H1 (cell line): Measurements from ENCODE around the gene CRYBG1. TPM values are rescaled to one million over a fixed set of nuclear protein-coding genes. Genes with fewer than 3 reads are reported as not detected.

ENCODE experiments used
- CTCF ChIA-PET: fragments of 300-600 bp; sonication (Branson Sonifier 250); formaldehyde crosslinking; loops from one replicate; lab custom pipeline; 2021; ENCODE audit not compliant: partially characterized antibody; lab: Charles Lee
- POLR2A ChIA-PET: fragments of 300-600 bp; sonication (Branson Sonifier 250); formaldehyde crosslinking; loops from one replicate; lab custom pipeline; 2021; ENCODE audit warnings: inconsistent platforms; ENCODE audit not compliant: partially characterized antibody; lab: Charles Lee
- DNase-seq, 2 experiments: peaks; one replicate each; pipeline versions ENCODE4 v3.0.0 to v3.0.0-alpha.2; 2010 to 2022; ENCODE audit warnings: low spot score in 2 of 2, low read depth in 1 of 2, mixed read lengths in 1 of 2
- FAIRE-seq: peaks from 2 replicates; lab custom pipeline; 2011; peaks lifted over from hg19 to GRCh38; lab: Jason Lieb, UNC
- H2AFZ ChIP-seq: 2 replicates; pipeline ENCODE4 v1.8.1; 2012; ENCODE audit warnings: low read length, inconsistent platforms
- H2AK5ac ChIP-seq: 2 replicates; pipeline ENCODE4 v1.6.1; 2013; ENCODE audit warnings: low read depth, low read length
- H2BK120ac ChIP-seq: replicated peaks from 2 replicates; pipeline ENCODE3; 2013; ENCODE audit warnings: low read depth, low read length, inconsistent platforms
- H2BK12ac ChIP-seq: 2 replicates; pipeline ENCODE4 v1.6.1; 2013; ENCODE audit warnings: low read depth, low read length
- H2BK15ac ChIP-seq: 2 replicates; pipeline ENCODE4 v1.6.1; 2013; ENCODE audit warnings: low read length
- H2BK20ac ChIP-seq: 2 replicates; pipeline ENCODE4 v1.6.1; 2013; ENCODE audit warnings: low read length
- H2BK5ac ChIP-seq: 2 replicates; pipeline ENCODE4 v1.6.1; 2013; ENCODE audit warnings: low read depth, low read length
- H3K14ac ChIP-seq: 2 replicates; pipeline ENCODE4 v1.6.1; 2013; ENCODE audit warnings: inconsistent platforms; ENCODE audit not compliant: insufficient read length
- H3K18ac ChIP-seq: 2 replicates; pipeline ENCODE4 v1.6.1; 2013; ENCODE audit warnings: low read length; ENCODE audit errors: extremely low read depth
- H3K23ac ChIP-seq: 2 replicates; pipeline ENCODE4 v1.6.1; 2013; ENCODE audit warnings: inconsistent platforms; ENCODE audit not compliant: insufficient read length
- H3K23me2 ChIP-seq: 2 replicates; pipeline ENCODE4 v1.6.1; 2013; ENCODE audit warnings: low read depth, low read length
- H3K27ac ChIP-seq: 2 replicates; pipeline ENCODE4 v1.6.1; 2011; ENCODE audit warnings: low read depth, low read length, inconsistent platforms
- H3K27me3 ChIP-seq, 4 experiments: replicated peaks in 1 of 4; 1 replicate in 1 of 4; 2 replicates in 3 of 4; pipeline versions ENCODE4 v1.6.1 to v1.8.1; 2011 to 2013; ENCODE audit warnings: low read length in 3 of 4, mild to moderate bottlenecking in 3 of 4, inconsistent platforms in 2 of 4, mixed read lengths in 2 of 4, moderate library complexity in 1 of 4; ENCODE audit not compliant: control insufficient read depth in 3 of 4, insufficient read depth in 3 of 4; ENCODE audit errors: extremely low read depth in 1 of 4
- H3K36me3 ChIP-seq, 4 experiments: 2 replicates each; pipeline versions ENCODE4 v1.6.1 to v1.8.1; 2011 to 2013; ENCODE audit warnings: mild to moderate bottlenecking in 4 of 4, low read length in 3 of 4, moderate library complexity in 2 of 4, control low read depth in 1 of 4, inconsistent platforms in 1 of 4; ENCODE audit not compliant: insufficient read depth in 4 of 4, control insufficient read depth in 2 of 4
- H3K4ac ChIP-seq: replicated peaks from 2 replicates; pipeline ENCODE3; 2013; ENCODE audit warnings: low read length, low read depth, mixed read lengths, inconsistent platforms; ENCODE audit not compliant: insufficient read length
- H3K4me1 ChIP-seq, 4 experiments: replicated peaks in 1 of 4; 1 replicate in 1 of 4; 2 replicates in 3 of 4; pipeline versions ENCODE4 v1.6.1 to v1.8.1; 2011 to 2013; ENCODE audit warnings: low read length in 3 of 4, inconsistent platforms in 2 of 4, mixed read lengths in 1 of 4; ENCODE audit not compliant: insufficient read depth in 4 of 4, control insufficient read depth in 3 of 4
- H3K4me2 ChIP-seq, 2 experiments: 2 replicates each; pipeline versions ENCODE4 v1.6.1 to v1.8.1; 2011 to 2013; ENCODE audit warnings: low read depth in 2 of 2, low read length in 2 of 2, control low read depth in 1 of 2, inconsistent platforms in 1 of 2, mild to moderate bottlenecking in 1 of 2; ENCODE audit not compliant: insufficient read depth in 1 of 2
- H3K4me3 ChIP-seq, 4 experiments: fragments of 200-600, 300-600 bp in 1 of 4; sonication (generic), shearing (Covaris generic), sonication (Bioruptor Twin) in 1 of 4; 2 replicates each; pipeline versions ENCODE4 v1.5.1 to v1.8.1; 2011 to 2016; ENCODE audit warnings: low read length in 4 of 4, low read depth in 3 of 4, control low read depth in 2 of 4, inconsistent platforms in 2 of 4, mild to moderate bottlenecking in 2 of 4, mixed read lengths in 1 of 4, moderate library complexity in 1 of 4; ENCODE audit not compliant: insufficient read depth in 2 of 4; ENCODE audit errors: extremely low read depth in 1 of 4
- H3K56ac ChIP-seq: replicated peaks from 2 replicates; pipeline ENCODE3; 2013; ENCODE audit warnings: low read depth, mild to moderate bottlenecking, mixed read lengths, low read length, inconsistent platforms; ENCODE audit not compliant: insufficient read length
- H3K79me1 ChIP-seq: 2 replicates; pipeline ENCODE4 v1.6.1; 2013; ENCODE audit warnings: low read depth, low read length, control low read depth
- H3K79me2 ChIP-seq, 2 experiments: 2 replicates each; pipeline versions ENCODE4 v1.6.1 to v1.8.1; 2012 to 2013; ENCODE audit warnings: low read length in 2 of 2, mild to moderate bottlenecking in 2 of 2, inconsistent platforms in 1 of 2; ENCODE audit not compliant: insufficient read depth in 2 of 2, control insufficient read depth in 1 of 2
- H3K9ac ChIP-seq, 4 experiments: replicated peaks in 1 of 4; 1 replicate in 1 of 4; 2 replicates in 3 of 4; pipeline versions ENCODE4 v1.6.1 to v1.8.1; 2011 to 2013; ENCODE audit warnings: low read depth in 3 of 4, low read length in 3 of 4, control low read depth in 2 of 4, mild to moderate bottlenecking in 2 of 4, moderate library complexity in 2 of 4, inconsistent platforms in 1 of 4; ENCODE audit errors: extremely low read depth in 1 of 4
- H3K9me3 ChIP-seq, 2 experiments: 2 replicates each; pipeline versions ENCODE4 v1.6.1 to v1.8.1; 2012 to 2013; ENCODE audit warnings: mild to moderate bottlenecking in 2 of 2, moderate library complexity in 2 of 2, control low read depth in 1 of 2, inconsistent platforms in 1 of 2, low read depth in 1 of 2, low read length in 1 of 2, mixed read lengths in 1 of 2; ENCODE audit not compliant: insufficient read depth in 2 of 2
- H4K20me1 ChIP-seq, 2 experiments: replicated peaks in 1 of 2; 2 replicates each; pipeline versions ENCODE3 to v1.8.1; 2011 to 2013; ENCODE audit warnings: inconsistent platforms in 2 of 2, low read length in 2 of 2, mild to moderate bottlenecking in 1 of 2; ENCODE audit not compliant: insufficient read depth in 2 of 2, control insufficient read depth in 1 of 2
- H4K5ac ChIP-seq: 2 replicates; pipeline ENCODE4 v1.6.1; 2013; ENCODE audit warnings: low read length, low read depth, mixed read lengths, inconsistent platforms; ENCODE audit not compliant: insufficient read length
- H4K8ac ChIP-seq: 2 replicates; pipeline ENCODE4 v1.8.0; 2013; ENCODE audit warnings: mild to moderate bottlenecking, moderate library complexity, low read length, inconsistent platforms; ENCODE audit not compliant: insufficient read depth; ENCODE audit errors: extremely low read depth
- H4K91ac ChIP-seq: replicated peaks from 2 replicates; pipeline ENCODE3; 2013; ENCODE audit warnings: low read length, mixed read lengths, inconsistent platforms; ENCODE audit not compliant: insufficient read length
- CBX8 ChIP-seq: fragments of 300-800, 300-1000 bp; sonication (generic); IDR thresholded peaks from 2 replicates; pipeline ENCODE4 v1.7.1; 2016; ENCODE audit warnings: low read depth, low read length, borderline replicate concordance
- CHD1 ChIP-seq: IDR thresholded peaks from 2 replicates; pipeline ENCODE4 v1.6.1; 2012; ENCODE audit warnings: low read depth, low read length, improper control_type of control experiment
- CHD2 ChIP-seq: IDR thresholded peaks from 2 replicates; pipeline ENCODE4 v1.6.1; 2012; ENCODE audit warnings: low read length, improper control_type of control experiment
- CREB1 ChIP-seq: IDR thresholded peaks from 2 replicates; pipeline ENCODE4 v1.6.1; 2012; ENCODE audit warnings: inconsistent platforms
- JUND ChIP-seq: IDR thresholded peaks from 2 replicates; pipeline ENCODE4 v1.6.1; 2011; ENCODE audit warnings: mild to moderate bottlenecking, improper control_type of control experiment, low read length
- KDM1A ChIP-seq: fragments of 200-600, 300-600 bp; sonication (generic); IDR thresholded peaks from 2 replicates; pipeline ENCODE4 v1.7.1; 2016; ENCODE audit warnings: mild to moderate bottlenecking, low read length, borderline replicate concordance
- KDM4A ChIP-seq: IDR thresholded peaks from one replicate; pipeline ENCODE4 v1.7.1; 2012; ENCODE audit warnings: low read depth, mild to moderate bottlenecking, moderate library complexity, low read length, inconsistent platforms; ENCODE audit not compliant: severe bottlenecking
- MAX ChIP-seq: IDR thresholded peaks from 2 replicates; pipeline ENCODE4 v1.6.1; 2012; ENCODE audit warnings: inconsistent platforms
- POLR2A ChIP-seq, 2 experiments: IDR thresholded peaks; 1 replicate in 1 of 2; 2 replicates in 1 of 2; pipeline ENCODE4 v1.6.1; 2011; ENCODE audit warnings: low read depth in 2 of 2, low read length in 2 of 2, mild to moderate bottlenecking in 2 of 2; ENCODE audit errors: control extremely low read depth in 1 of 2
- POLR2AphosphoS5 ChIP-seq: IDR thresholded peaks from 2 replicates; pipeline ENCODE4 v1.6.1; 2011; ENCODE audit warnings: low read depth, low read length
- RBBP5 ChIP-seq: IDR thresholded peaks from 2 replicates; pipeline ENCODE4 v1.7.1; 2012; ENCODE audit warnings: low read depth, mild to moderate bottlenecking, inconsistent platforms, low read length, moderate library complexity, borderline replicate concordance
- SRF ChIP-seq: IDR thresholded peaks from 2 replicates; pipeline ENCODE4 v1.6.1; 2011; ENCODE audit warnings: mild to moderate bottlenecking, low read depth, low read length, moderate library complexity
- TAF1 ChIP-seq: IDR thresholded peaks from 2 replicates; pipeline ENCODE4 v1.6.1; 2011; ENCODE audit warnings: mild to moderate bottlenecking, low read depth, low read length
- TCF12 ChIP-seq: IDR thresholded peaks from 2 replicates; pipeline ENCODE4 v1.6.1; 2011; ENCODE audit warnings: low read depth, mild to moderate bottlenecking, low read length
- TEAD4 ChIP-seq: IDR thresholded peaks from 2 replicates; pipeline ENCODE4 v1.6.1; 2012; ENCODE audit warnings: low read depth, low read length, inconsistent platforms, mixed read lengths
- WGBS, 2 experiments: shearing (Covaris generic) in 1 of 2; methylation state at CpG; one replicate each; pipeline versions ENCODE4 v1.1.6 to v1.1.7; 2013 to 2015; ENCODE audit warnings: low lambda C conversion rate in 2 of 2, mixed read lengths in 2 of 2, inconsistent platforms in 1 of 2, low coverage in 1 of 2, missing lambda C conversion rate in 1 of 2; ENCODE audit not compliant: insufficient replicate concordance in 2 of 2, insufficient coverage in 1 of 2, insufficient read length in 1 of 2; ENCODE audit errors: extremely low coverage in 1 of 2, missing lambda C conversion rate in 1 of 2; 5-methylcytosine and 5-hydroxymethylcytosine counted together
- polyA plus RNA-seq, 7 experiments: library from polyadenylated mRNA; depleted of rRNA in 3 of 7; stranded (reverse) in 5 of 7; unstranded in 2 of 7; fragments of >200 nt in 5 of 7; fragments of 200-250 nt in 2 of 7; gene quantifications; 1 replicate in 5 of 7; 2 replicates in 1 of 7; 4 replicates in 1 of 7; pipeline versions ENCODE4 v1.2.1 to v1.2.3, GENCODE V29; 2011 to 2013; ENCODE audit warnings: missing spikeins in 2 of 7, mixed read lengths in 2 of 7
- total RNA-seq: library from RNA; stranded (reverse); fragmentation: NEBNext Ultra II Directional; extraction: Animal tissue kit (Norgen Biotek cat#: 25700); gene quantifications from 2 replicates; pipeline ENCODE4 v1.2.1, GENCODE V29; 2021

Gene CRYBG1
- total and polyA plus RNA-seq, 2 of the 8 experiments (the other 6 are each of a cell fraction or from before 2014, with no cell fraction given) = 2.2 to 11.6 TPM

GRCh38 chr6:106574741-106575458 lies 214.4 kb downstream of the CRYBG1 start:
- H3K9ac ChIP-seq = no peak overlapping the region
- H3K4me1 ChIP-seq = peaks cover 0 to 3% (median 0%) of the 10 kb centered on the region in 4 experiments; a peak in 1 of 7 replicates
- no peak overlapping the region for H4K5ac ChIP-seq
- no peak overlapping the region for H3K4ac ChIP-seq
- peak in 1 of 2 experiments; percentile 7 for DNase-seq
- no peaks in the 10 kb centered on the region for H3K23me2 ChIP-seq
- CTCF ChIA-PET = interaction anchor here (0.9 to 1.3 kb wide), 2 partner anchors 9 to 130 kb away, joined by 3 read pairs; no protein-coding TSS in a partner anchor
- no peak overlapping the region for H3K4me3 ChIP-seq
- H2BK120ac ChIP-seq = no peak overlapping the region
- no peak overlapping the region for H2BK15ac ChIP-seq
- H3K4me2 ChIP-seq = no peak overlapping the region
- H2BK12ac ChIP-seq = no peak overlapping the region
- H3K14ac ChIP-seq = no peak overlapping the region
- H3K23ac ChIP-seq = no peak overlapping the region
- H4K8ac ChIP-seq = no peak overlapping the region
- H4K91ac ChIP-seq = no peak overlapping the region
- H3K27ac ChIP-seq = no peak overlapping the region
- WGBS, 2 experiments = 89% methylated on average over 16 of the region's 16 CpGs; no CpG with 5 or more reads in 1 of the 2 experiments
- no peaks in the 10 kb centered on the region for H3K27me3 ChIP-seq
- no peak overlapping the region for H3K18ac ChIP-seq
- no peaks in the 10 kb centered on the region for H3K79me1 ChIP-seq
- peaks cover 0 to 10% (median under 1%) of the 10 kb centered on the region in 4 experiments; a peak in 4 of 8 replicates for H3K36me3 ChIP-seq
- no peaks in the 10 kb centered on the region for H3K79me2 ChIP-seq
- no peak overlapping the region for H3K56ac ChIP-seq
- H2BK20ac ChIP-seq = no peak overlapping the region
- H2BK5ac ChIP-seq = no peak overlapping the region
- no peak overlapping the region for H2AFZ ChIP-seq
- POLR2A ChIA-PET = no interaction called here
- H2AK5ac ChIP-seq = no peak overlapping the region
- H4K20me1 ChIP-seq = no peaks in the 10 kb centered on the region
- no peaks in the 10 kb centered on the region for H3K9me3 ChIP-seq
- no peak for FAIRE-seq
- TF ChIP-seq CBX8 (no peak), POLR2AphosphoS5 (no peak), POLR2A (IDR thresholded peaks at IDR 0.05; ENCODE audit: control extremely low read depth in 1 of 2, low read depth in 2 of 2, low read length in 2 of 2) (no peak), CHD2 (no peak), CREB1 (no peak), RBBP5 (no peak), JUND (no peak), TAF1 (no peak), TEAD4 (no peak), KDM4A (no peak), CHD1 (no peak), KDM1A (no peak), MAX (no peak), TCF12 (no peak), SRF (no peak)
